ENCODE measurements around the gene MRPL43. TPM values are rescaled to one million over a fixed set of nuclear protein-coding genes. Genes with fewer than 3 reads are reported as not detected.

MRPL43 gene
- total RNA-seq, 1 donor = 18.9 TPM

GRCh38 chr10:101012525-101013364 lies 25.4 kb upstream of the MRPL43 start:
- H3K27me3 ChIP-seq (ENCODE audit: insufficient read depth, low read length) = peaks cover 6% of the 10 kb centered on the region
- H3K4me1 ChIP-seq (ENCODE audit: insufficient read depth, low read length) = peaks cover 4% of the 10 kb centered on the region
- H3K4me3 ChIP-seq (ENCODE audit: low read length) = no peak overlapping the region
- no peaks in the 10 kb centered on the region for H3K9me3 ChIP-seq (ENCODE audit: low read depth, low read length)

GRCh38 chr10:101011517-101012423 lies 24.5 kb upstream of the MRPL43 start:
- H3K9me3 ChIP-seq (ENCODE audit: low read depth, low read length) = no peaks in the 10 kb centered on the region

GRCh38 chr10:101010329-101010728 lies 23.0 kb upstream of the MRPL43 start:
- H3K4me1 ChIP-seq (ENCODE audit: insufficient read depth, low read length) = peaks cover 4% of the 10 kb centered on the region
- H3K9me3 ChIP-seq (ENCODE audit: low read depth, low read length) = no peaks in the 10 kb centered on the region
- H3K4me3 ChIP-seq (ENCODE audit: low read length) = no peak overlapping the region
- H3K27me3 ChIP-seq (ENCODE audit: insufficient read depth, low read length) = no peaks in the 10 kb centered on the region

More at GRCh38 chr10:101011517-101012423, 24.5 kb upstream of the MRPL43 start:
- Histone ChIP-seq H3K27me3 (ENCODE audit: insufficient read depth, low read length) (peaks cover 2% of the 10 kb centered on the region), H3K4me3 (ENCODE audit: low read length) (no peak overlapping the region), H3K4me1 (ENCODE audit: insufficient read depth, low read length) (peaks cover 4% of the 10 kb centered on the region)

DNA sequence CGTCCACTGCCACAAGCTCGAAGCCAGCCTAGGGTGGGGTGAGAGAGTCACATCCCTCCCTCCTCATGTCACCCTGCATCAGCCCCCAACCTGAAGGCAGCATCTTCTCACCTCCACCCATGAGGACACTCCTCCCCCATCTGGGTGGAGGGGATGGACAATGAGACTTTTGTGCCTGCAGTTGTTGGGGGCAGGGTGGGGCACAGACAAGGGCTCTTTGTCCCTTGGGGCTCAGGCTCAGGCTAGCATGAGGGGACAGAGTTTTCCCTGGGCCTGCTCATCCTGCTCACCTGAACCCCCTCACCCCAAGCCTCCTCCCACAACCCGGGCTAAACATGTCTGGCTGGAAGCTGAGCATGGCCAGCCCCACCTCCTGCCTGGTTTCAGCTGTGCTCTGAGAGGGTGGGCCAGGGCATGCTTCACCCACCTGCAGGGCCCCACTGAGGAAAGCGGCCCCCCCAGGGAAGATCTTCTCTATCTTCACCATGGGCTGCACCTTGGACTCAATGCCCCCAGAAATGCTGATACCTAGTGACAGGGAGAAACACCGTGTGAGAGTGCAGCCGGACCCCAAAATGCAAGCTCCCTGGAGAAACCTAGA lies 21.6 kb upstream of the MRPL43 start:
- H3K27me3 ChIP-seq (ENCODE audit: insufficient read depth, low read length) = no peaks in the 10 kb centered on the region
- no peaks in the 10 kb centered on the region for H3K9me3 ChIP-seq (ENCODE audit: low read depth, low read length)
- no peak overlapping the region for H3K4me3 ChIP-seq (ENCODE audit: low read length)
- peaks cover 4% of the 10 kb centered on the region for H3K4me1 ChIP-seq (ENCODE audit: insufficient read depth, low read length)

GRCh38 chr10:101007915-101008822 lies 20.9 kb upstream of the MRPL43 start:
- H3K9me3 ChIP-seq (ENCODE audit: low read depth, low read length) = no peaks in the 10 kb centered on the region
- peaks cover 1% of the 10 kb centered on the region for H3K4me1 ChIP-seq (ENCODE audit: insufficient read depth, low read length)
- no peak overlapping the region for H3K4me3 ChIP-seq (ENCODE audit: low read length)
- H3K27me3 ChIP-seq (ENCODE audit: insufficient read depth, low read length) = no peaks in the 10 kb centered on the region

DNA sequence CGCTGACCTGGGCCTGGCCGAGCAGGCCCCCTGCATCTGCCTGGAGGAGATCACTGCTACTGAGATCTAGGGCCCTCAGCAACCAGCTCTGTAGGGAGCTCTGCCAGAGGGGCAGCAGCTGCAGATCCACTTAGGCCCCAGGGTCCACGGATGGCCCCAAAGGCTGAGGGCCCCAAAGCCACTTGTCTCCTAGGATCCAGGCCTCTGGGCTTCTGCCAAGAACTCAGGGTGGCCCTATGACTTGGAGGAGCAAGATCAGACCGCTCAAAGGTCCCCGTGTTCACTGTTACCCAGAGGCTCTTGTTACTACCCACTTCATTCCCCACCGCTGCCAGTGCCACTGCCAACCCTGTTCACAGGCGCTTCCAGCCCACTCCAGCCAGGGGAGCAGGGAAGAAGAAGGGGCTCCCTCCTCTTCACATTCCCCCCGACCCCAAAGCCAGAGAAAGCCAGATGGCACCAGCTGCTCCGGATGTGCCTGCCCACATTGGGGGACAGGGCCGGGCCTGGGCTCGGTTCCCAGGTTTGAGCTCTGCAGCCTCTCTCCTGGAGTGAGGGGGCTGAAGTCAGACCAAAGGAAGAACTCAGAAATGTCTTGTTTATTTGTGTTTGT lies 19.9 kb upstream of the MRPL43 start:
- no peaks in the 10 kb centered on the region for H3K4me1 ChIP-seq (ENCODE audit: insufficient read depth, low read length)
- H3K9me3 ChIP-seq (ENCODE audit: low read depth, low read length) = no peaks in the 10 kb centered on the region
- no peak overlapping the region for H3K4me3 ChIP-seq (ENCODE audit: low read length)
- no peaks in the 10 kb centered on the region for H3K27me3 ChIP-seq (ENCODE audit: insufficient read depth, low read length)

GRCh38 chr10:101006593-101007098 lies 19.3 kb upstream of the MRPL43 start:
- no peak overlapping the region for H3K4me3 ChIP-seq (ENCODE audit: low read length)
- no peaks in the 10 kb centered on the region for H3K27me3 ChIP-seq (ENCODE audit: insufficient read depth, low read length)
- H3K9me3 ChIP-seq (ENCODE audit: low read depth, low read length) = no peaks in the 10 kb centered on the region
- H3K4me1 ChIP-seq (ENCODE audit: insufficient read depth, low read length) = no peaks in the 10 kb centered on the region

GRCh38 chr10:101005869-101006567 lies 18.7 kb upstream of the MRPL43 start:
- no peaks in the 10 kb centered on the region for H3K27me3 ChIP-seq (ENCODE audit: insufficient read depth, low read length)
- H3K4me1 ChIP-seq (ENCODE audit: insufficient read depth, low read length) = peaks cover under 1% of the 10 kb centered on the region
- no peak overlapping the region for H3K4me3 ChIP-seq (ENCODE audit: low read length)

DNA sequence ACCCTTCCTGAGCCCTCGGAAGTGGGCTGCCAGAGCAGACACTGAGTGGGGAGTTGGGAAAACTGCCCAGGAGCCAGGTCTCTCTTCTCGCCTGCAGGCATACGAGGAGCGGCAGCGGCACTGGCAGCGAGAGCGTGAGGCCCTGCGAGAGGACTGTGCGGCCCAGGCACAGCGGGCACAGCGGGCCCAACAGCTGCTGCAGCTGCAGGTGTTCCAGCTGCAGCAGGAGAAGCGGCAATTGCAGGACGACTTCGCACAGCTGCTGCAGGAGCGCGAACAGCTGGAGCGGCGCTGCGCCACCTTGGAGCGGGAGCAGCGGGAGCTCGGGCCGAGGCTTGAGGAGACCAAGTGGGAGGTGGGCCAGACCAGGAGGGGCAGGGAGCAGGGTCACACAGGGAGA lies 18.1 kb upstream of the MRPL43 start:
- Histone ChIP-seq H3K9me3 (ENCODE audit: low read depth, low read length) (no peaks in the 10 kb centered on the region), H3K4me1 (ENCODE audit: insufficient read depth, low read length) (peaks cover 7% of the 10 kb centered on the region), H3K4me3 (ENCODE audit: low read length) (no peak overlapping the region), H3K27me3 (ENCODE audit: insufficient read depth, low read length) (no peaks in the 10 kb centered on the region)

More at GRCh38 chr10:101005869-101006567, 18.7 kb upstream of the MRPL43 start:
- H3K9me3 ChIP-seq (ENCODE audit: low read depth, low read length) = no peaks in the 10 kb centered on the region

DNA sequence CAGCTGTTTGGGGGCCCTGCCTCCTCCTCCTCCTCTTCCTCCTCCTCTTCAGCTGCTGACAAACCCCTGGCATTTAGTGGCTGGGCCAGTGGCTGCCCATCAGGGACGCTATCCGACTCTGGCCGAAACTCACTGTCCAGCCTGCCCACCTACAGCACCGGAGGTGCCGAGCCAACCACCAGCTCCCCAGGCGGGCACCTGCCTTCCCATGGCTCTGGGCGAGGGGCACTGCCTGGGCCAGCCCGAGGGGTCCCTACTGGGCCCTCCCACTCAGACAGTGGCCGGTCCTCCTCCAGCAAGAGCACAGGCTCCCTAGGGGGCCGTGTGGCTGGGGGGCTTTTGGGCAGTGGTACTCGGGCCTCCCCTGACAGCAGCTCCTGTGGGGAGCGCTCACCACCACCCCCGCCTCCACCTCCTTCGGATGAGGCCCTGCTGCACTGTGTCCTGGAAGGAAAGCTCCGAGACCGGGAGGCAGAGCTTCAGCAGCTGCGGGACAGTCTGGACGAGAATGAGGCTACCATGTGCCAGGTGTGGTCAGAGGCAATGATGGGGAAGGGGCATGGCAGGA lies 16.4 kb upstream of the MRPL43 start:
- Histone ChIP-seq H3K4me1 (ENCODE audit: insufficient read depth, low read length) (peaks cover 17% of the 10 kb centered on the region), H3K4me3 (ENCODE audit: low read length) (no peak overlapping the region), H3K9me3 (ENCODE audit: low read depth, low read length) (no peaks in the 10 kb centered on the region), H3K27me3 (ENCODE audit: insufficient read depth, low read length) (no peaks in the 10 kb centered on the region)

DNA sequence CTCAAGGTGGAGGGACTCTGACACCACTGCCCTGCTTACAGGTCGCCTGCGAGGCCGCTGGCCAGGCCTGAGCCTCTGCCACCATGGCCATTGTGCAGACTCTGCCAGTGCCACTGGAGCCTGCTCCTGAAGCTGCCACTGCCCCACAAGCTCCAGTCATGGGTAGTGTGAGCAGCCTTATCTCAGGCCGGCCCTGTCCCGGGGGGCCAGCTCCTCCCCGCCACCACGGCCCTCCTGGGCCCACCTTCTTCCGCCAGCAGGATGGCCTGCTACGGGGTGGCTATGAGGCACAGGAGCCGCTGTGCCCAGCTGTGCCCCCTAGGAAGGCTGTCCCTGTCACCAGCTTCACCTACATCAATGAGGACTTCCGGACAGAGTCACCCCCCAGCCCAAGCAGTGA lies 15.2 kb upstream of the MRPL43 start:
- Histone ChIP-seq H3K9me3 (ENCODE audit: low read depth, low read length) (no peaks in the 10 kb centered on the region), H3K4me1 (ENCODE audit: insufficient read depth, low read length) (peaks cover 29% of the 10 kb centered on the region)

DNA sequence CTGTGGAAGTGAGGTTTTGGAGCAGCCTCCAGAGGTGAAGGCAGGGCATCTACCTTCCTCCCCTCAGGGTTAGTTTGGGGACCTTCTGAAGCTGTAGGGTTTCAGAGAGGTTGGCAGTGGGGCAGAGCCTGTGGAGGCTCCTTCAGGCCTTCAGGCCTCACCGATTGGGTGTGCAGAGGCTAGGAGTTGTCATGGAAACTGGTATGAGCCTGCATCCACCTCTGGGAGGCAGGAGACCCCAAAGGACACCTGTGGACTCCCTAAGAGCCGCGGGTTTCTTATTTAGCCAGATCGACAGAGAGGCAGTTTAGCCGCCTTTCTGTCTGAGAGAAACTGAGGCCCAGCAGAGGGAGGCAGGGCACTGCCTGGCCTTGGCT lies 14.3 kb upstream of the MRPL43 start:
- Histone ChIP-seq H3K9me3 (ENCODE audit: low read depth, low read length) (no peaks in the 10 kb centered on the region), H3K4me1 (ENCODE audit: insufficient read depth, low read length) (peaks cover 32% of the 10 kb centered on the region), H3K27me3 (ENCODE audit: insufficient read depth, low read length) (no peaks in the 10 kb centered on the region), H3K4me3 (ENCODE audit: low read length) (no peak overlapping the region)

More for the DNA sequence above, 15.2 kb upstream of the MRPL43 start:
- no peaks in the 10 kb centered on the region for H3K27me3 ChIP-seq (ENCODE audit: insufficient read depth, low read length)
- no peak overlapping the region for H3K4me3 ChIP-seq (ENCODE audit: low read length)
